ENCODE data around the gene GPR39.
A peak's percentile ranks its signal among the peaks of the same experiment; 100 is the strongest.
"Not testable (repeated sequence)": the region's sequence is repeated elsewhere in the genome, so short reads cannot be mapped to it uniquely, and the experiment has no call there.

Gene GPR39

DNA sequence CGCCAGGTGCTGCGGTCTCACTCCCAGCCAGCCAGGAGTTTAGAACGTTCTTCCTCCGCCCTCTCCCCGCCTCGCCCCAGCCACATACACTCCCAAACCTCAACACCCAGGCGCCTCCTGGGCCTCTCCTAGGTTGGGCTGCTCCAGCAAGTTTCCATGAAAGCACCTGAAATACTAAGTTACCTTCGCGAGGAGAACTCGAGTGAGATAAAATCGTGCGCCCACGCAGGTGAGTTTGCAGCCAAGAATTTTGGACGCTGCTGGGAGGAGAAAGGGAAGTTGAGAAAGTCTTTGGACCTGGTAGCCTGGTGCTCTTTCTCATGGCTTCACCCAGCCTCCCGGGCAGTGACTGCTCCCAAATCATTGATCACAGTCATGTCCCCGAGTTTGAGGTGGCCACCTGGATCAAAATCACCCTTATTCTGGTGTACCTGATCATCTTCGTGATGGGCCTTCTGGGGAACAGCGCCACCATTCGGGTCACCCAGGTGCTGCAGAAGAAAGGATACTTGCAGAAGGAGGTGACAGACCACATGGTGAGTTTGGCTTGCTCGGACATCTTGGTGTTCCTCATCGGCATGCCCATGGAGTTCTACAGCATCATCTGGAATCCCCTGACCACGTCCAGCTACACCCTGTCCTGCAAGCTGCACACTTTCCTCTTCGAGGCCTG is at the start of gene GPR39:
Gene GPR39 (plus strand): TSS at position 83 of the 673 bp plus-strand sequence.
- DNase-seq, result peak; percentile 58

DNA sequence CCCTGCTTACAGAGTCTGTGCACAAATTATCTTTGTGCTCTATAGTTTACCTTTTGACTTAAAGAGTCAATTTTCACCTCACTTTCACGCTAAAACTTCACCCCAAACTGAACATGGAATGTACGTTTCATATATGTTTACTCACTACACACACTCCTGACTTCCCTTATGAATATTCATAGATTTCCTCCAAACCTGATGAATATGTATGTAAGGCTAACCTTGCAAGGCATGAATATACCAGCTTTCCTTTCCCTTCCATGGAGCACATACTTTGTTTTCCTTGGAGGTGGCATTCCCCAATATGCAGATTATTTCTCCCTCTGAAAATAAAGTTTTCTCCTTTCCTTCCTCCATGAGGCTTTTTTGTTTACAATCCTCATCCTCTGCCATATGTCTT is 48.4 kb upstream of the GPR39 start:
- no peak for DNase-seq

GRCh38 chr2:132372276-132372675 is 44.3 kb upstream of the GPR39 start:
- DNase-seq, result no peak

DNA sequence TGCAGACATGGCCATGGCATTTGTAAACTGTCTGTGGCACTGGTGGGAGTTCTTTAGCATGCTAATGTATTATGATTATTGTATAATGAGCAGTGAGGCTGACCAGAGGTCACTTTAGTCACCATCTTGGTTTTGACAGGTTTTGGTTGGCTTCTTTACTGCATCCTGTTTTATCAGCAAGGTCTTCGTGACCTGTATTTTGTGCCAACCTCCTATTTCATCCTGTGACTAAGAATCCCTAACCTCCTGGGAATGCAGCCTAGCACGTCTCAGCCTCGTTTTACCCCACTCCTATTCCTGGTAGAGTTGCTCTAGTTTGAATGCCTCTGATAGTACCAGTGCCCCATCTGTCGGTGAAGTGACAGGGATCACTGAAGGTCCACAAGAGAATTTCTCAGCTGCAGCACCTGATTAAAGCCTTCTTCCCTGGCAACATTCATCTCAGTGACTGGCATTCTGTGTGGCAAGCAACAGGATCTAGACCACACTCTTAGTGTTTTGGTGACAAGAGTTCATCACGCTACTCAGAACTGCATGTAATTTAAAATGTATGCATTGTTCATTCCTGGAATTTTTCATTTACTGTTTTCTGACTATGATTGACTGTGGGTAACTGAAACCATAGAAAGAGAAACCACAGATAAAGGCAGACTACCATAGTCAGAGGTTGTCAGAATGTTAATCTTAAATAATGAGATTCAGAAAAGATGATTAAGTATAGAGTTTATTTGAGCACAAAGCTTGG is 43.0 kb upstream of the GPR39 start:
- no peak for DNase-seq

GRCh38 chr2:132374151-132374550 is 42.5 kb upstream of the GPR39 start:
- no peak for DNase-seq

- DNase-seq, result no peak
Measured at GRCh38 chr2:132374551-132374950, 42.1 kb upstream of the GPR39 start.

DNA sequence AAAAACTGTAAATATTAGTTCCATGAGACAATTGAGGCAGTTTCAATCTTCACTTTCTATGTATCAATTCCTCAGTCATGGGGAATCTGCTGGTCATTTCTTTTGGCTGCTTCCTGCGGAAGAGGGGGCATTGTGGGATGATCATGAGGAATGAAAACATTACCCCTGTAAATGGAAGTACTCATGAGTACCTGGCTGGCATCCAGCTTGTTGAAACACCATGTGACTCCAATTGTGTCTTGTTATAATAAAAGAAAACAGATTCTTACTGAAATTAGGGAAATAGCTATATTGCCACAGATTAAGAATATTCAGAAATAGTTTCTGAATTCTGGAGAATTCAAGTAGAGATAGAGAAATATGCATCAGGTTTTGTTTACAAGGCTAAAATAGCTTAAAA is 41.6 kb upstream of the GPR39 start:
- peak; percentile 36 for DNase-seq

DNA sequence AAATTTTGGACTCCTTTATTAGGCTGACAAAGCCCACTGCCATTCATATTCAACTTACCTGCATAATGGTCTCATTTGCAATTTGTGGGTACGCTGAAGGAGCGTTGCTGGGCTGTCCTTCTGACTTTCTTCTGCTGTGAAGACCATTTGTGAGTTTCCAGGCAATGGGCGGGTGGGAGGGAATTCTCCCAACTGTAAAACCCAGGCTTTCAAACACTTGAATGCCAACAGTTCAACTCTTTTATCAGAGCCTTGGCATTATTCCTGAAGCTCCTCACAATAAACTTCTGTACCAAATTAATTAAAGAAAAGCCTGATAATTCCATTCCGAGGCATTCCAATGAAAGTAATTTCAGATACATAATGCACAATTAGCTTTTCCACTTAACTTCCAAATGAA is 35.2 kb upstream of the GPR39 start:
- DNase-seq, result no peak

GRCh38 chr2:132383956-132384355 is 32.6 kb upstream of the GPR39 start:
- DNase-seq, result no peak

GRCh38 chr2:132384491-132385151 is 32.0 kb upstream of the GPR39 start:
- no peak for DNase-seq

- no peak for DNase-seq
Measured at GRCh38 chr2:132387126-132387525, 29.5 kb upstream of the GPR39 start.

DNA sequence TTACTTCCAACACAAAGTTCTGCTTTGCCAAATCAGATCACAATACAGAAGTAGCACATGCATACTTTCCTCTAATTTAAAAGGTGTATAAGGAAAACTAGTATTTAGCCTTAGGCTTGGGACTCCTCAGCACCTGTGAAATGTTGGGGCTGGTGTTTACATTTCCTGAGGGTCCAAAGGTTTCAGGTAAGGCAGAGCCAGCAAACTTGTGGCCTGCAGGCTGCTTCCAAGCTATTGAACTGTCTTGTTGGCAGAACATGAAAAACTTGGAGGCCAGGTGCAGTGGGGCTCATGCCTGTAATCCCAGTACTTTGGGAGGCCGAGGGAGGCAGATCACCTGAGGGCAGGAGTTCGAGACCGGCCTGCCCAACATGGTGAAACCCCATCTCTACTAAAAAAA is 26.5 kb upstream of the GPR39 start:
- no peak for DNase-seq

DNA sequence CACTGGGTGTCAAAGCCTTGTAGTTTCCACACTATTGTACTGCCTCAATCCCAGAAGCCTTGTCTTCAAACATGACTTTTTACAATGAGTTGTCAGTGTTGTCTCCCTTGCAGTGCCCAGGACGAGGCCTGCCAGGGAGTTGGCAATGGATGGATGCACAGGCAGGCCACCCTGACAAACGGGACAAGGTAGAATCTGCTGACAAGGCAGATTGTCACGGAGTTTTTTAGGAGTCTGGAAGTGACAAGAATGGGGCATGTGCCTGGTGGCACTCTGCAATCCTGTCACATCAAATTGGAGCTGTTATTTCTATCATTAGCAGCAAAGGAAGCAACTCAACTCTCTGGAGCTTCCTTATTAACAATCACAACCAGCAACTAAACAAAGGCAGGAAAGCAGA is 25.2 kb upstream of the GPR39 start:
- DNase-seq, result no peak

DNA sequence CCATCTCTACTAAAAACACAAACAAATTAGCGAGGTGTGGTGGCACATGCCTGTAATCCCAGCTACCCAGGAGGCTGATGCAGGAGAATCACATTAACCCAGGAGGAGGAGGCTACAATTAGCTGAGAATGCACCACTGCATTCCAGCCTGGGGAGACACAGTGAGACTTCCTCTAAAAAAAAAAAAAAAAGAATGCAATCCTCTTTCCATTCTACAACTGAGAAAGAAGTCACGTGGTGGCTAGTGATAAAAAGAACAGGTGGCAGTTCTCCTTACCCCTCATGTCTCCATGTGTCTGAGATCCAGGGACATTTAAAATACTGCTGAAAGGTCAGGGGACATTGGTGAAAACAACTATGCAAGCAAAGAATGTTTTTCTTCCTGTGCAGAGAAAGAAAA is 24.4 kb upstream of the GPR39 start:
- DNase-seq, result no peak

- DNase-seq, result no peak
Measured at GRCh38 chr2:132392879-132393278, 23.7 kb upstream of the GPR39 start.

GRCh38 chr2:132397042-132397441 is 19.6 kb upstream of the GPR39 start:
- DNase-seq, result not testable (repeated sequence)

DNA sequence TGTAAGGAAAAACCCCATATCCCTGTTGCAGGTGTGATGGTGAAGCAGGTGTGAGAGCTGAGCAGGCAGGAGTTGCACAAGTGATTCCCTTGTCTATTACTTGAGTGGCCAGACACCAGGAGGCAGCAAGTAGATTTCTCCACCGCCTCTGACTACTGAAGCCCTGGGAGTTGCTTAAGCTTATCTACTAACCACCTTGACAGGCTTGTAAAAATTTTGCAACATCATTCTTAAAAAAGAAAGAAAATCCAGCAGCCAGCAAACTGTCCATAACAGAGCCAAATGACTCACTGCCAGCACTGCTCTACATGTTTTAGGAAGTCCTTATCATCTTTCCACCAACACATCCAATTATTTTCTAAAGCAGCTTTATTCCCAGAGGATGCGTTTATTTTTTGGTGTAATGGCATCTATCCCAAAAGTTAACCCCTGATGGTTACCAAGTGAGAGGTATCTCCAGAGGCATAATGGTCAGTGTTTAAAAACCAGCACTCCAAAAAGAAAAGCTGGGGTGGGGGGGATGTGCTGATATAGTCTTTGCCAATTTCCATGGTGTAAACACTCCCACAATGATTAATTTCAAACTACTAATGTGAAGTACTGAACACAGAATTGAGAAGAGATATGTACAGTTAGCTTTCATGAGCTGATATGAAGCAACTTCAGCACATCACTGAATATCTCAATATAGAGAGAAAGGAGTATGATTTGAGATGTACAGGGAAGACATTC is 16.3 kb upstream of the GPR39 start:
- DNase-seq, result no peak

DNA sequence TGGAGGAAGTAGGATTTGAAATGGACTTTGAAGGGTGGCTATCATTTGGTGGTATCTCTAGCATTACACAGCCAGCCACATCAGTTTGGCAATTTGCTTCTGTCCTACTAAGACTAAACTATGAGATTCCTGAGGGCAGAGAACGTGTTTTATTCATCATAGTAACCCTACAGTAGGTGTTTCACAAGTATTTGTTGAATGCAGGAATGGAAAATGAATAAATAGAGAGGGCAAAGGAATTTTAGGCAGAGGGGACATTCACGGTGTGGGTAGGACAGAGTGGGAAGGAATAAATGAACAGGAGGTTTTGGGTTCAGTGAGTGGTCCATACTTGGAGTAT is 15.7 kb upstream of the GPR39 start:
- no peak for DNase-seq

- DNase-seq, result no peak
Measured at GRCh38 chr2:132401326-132401725, 15.3 kb upstream of the GPR39 start.

GRCh38 chr2:132403146-132403545 is 13.5 kb upstream of the GPR39 start:
- DNase-seq, result no peak

DNA sequence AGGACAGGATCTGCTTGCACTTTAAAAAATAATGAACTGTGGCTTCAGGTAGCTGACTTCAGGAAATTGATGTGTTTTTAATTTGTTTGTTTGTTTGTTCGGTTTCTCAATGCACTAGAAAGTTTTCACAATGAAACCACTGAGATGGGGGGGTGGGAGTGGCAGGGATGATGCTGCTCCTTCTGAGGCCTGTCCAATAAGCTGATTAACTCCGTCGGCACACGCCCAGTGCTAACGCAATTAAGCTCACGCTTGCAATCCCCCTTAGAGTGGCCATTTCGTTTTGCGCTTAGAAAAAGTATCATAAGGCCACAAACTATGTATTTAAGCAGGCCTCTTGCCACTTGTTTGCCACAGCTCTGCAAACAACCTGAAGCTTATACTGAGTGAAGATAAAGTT is 12.5 kb upstream of the GPR39 start:
- no peak for DNase-seq

GRCh38 chr2:132407784-132408183 is 8.8 kb upstream of the GPR39 start:
- DNase-seq, result no peak

GRCh38 chr2:132412021-132412420 is 4.6 kb upstream of the GPR39 start:
- DNase-seq, result no peak

DNA sequence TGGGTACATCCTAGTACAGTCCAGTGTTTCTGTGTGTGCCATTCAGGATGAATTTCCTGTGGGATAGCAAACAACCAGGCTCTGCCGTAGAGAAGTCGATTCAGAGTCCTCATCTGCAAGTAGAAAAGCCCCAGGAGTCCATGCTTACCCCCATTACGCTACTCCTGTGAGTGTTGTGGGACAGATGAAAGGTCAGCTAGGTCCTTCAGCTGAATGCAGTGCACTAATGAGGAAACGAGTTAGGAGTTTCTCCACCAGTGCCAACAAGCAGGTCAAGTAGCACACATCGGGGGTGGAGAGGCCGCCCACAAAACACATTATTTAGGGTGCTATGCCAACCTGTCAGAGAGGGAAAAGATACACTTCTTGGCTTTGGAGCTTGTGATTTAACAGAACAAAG is 2.5 kb upstream of the GPR39 start:
- DNase-seq, result no peak

Measured in NCI-H345 (cell line).